RPMI8226 (cell line): ENCODE data around the gene TMEM132D.

Experiments used
- DNase-seq: peaks from one replicate; pipeline ENCODE4 v3.0.0-alpha.2; 2015

The TMEM132D gene

DNA sequence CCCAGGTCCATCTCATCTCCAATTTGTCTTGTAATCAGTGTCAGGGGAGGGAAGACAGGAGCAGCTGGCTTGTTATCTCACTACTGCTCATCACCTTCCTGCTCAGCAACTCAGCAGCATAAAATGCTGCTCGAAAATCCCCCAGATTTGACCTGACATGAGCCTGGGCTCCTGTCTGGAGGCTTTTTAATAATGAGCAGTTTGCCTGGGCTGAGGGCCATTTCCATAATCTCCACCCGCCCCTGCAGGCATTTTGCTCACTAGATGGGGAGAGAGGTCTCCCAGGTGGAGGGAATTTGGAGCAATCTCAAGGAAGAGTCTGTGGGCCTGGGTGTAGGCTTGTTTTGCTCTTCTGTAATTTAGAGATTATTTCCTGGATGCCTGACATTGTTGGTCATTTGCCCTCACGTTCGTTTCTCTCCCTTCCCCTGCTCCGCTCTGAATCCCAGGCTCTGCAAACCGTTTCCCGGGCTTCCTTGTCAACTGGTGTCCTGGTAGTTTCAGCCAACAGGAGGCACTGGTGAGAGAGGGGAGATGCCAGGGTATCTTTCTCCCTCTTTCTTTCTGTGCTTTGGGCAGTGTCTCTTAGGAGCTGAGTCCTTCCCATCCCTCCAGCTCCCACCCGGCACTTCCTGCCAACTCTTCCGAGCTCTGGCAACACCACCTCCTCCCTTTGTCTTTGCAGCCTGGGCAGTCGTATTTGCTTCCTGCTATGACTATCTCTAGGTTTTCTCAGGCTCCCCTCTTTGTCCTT, 751.3 kb downstream of the TMEM132D start:
- no peak for DNase-seq

DNA sequence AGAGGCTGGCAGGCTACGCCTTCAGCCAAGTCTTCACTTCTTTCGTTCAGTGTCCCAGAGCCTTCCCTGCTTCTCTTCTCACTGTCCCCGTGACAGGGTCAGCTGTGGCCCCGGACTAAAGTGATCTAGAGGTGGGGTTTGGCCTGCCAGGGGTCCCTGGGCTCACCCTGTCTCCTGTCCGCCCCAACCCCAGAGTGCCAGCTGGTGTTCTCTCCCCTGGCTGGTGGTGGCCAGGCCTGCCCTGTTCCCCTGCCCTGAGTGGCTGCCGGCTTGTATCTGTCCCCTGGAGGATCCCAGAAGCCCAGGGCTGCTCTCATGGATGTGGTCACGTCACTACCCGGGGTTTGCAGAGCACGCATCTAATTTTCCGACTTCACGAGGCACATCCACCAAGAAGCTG, 753.1 kb downstream of the TMEM132D start:
- no peak for DNase-seq

DNA sequence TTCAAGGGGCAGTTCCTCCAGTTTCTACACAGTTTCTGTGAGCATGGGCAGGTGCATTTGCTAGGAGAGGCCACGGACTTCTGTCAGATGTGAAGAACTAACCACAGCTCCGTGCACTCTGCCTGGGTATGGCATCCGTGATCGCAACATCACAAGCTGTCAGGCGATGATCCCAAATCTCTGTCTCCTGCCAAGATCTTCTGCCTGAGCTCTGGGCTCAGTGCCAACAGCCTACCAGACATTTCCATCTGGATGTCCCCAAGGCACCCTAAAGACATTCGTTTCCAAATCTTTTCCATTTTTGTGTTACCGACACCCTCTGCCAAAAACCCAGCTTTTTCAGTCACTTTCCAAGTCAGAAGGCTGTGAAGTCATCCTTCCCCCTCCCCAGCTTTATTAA, 758.4 kb downstream of the TMEM132D start:
- DNase-seq: no peak

DNA sequence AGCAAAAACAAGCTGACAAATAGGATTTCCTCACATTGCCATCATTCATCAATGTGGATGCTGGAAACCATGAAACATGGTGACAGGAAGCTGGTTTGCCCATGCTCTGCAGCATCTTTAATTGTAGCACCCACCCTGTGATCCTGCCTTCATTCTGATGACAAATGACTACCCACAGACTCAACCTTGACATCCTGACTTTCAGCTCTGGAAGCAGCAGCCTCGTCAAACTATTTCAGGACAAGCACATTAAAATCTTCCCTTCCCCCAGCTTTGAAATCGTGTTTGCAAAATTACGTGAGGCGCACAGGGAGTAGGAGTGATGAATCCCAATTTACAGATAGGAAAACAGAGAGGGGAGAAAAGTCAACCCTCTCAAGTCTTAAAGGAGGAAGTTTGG, 765.0 kb downstream of the TMEM132D start:
- DNase-seq: no peak

DNA sequence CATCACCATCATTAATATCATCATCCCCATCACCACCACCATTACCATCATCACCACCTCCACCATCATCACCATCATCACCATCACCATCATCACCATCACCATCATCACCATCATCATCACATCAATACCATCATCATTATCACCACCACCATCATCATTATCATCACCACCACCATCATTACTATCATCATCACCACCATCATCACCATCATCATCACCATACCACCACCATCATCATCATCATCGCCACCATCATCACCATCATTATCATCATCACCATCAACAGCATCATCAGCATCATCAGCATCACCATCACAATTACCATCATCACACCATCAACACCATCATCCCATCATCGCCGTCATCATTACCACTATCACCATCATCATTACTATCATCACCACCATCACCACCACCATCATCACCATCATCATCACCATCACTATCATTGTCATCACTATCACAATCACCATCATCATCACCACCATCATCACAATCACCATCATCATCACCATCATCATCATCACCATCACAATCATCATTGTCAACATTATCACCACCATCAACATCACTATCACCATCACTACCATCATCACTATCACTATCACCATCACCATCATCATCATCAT, 767.0 kb downstream of the TMEM132D start:
- DNase-seq: no peak

DNA sequence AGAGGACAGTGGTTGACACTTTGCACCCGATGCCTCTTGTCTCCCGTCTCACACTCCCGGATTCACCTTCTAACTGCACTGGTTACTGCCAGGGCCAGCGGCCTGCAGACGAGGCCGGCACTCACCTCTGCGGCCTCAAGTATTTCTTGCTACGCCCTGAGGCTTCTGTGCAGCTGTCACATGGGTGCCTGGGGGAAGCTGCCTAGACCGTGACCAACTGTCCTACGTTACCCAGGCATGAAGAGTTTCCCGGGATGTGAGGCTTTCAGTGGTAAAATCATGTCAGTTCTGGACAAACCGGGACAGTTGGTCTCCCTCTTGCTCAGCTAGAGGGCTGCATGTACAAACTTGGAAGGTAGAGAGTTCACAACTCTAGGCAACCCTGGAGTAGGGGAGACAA, 776.1 kb downstream of the TMEM132D start:
- no peak for DNase-seq

DNA sequence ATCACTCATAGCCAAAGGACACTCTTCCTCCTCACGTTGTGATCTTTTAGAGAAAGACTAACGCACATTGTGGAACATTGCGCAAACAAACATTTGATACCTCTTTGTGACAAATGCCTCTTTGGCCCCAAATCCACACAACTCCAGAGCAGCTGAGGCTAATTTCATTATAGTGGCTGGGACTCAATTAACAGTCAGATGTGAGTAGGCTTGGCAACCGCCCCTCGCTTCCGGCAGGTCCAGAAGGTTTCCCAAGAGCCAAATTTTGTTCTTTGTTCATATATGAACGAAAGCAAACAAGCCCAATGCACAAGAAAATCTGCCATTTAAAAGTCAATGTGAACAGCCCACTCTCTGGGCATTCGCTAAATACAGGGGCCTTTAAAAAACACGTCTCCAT, 776.6 kb downstream of the TMEM132D start:
- DNase-seq: no peak

DNA sequence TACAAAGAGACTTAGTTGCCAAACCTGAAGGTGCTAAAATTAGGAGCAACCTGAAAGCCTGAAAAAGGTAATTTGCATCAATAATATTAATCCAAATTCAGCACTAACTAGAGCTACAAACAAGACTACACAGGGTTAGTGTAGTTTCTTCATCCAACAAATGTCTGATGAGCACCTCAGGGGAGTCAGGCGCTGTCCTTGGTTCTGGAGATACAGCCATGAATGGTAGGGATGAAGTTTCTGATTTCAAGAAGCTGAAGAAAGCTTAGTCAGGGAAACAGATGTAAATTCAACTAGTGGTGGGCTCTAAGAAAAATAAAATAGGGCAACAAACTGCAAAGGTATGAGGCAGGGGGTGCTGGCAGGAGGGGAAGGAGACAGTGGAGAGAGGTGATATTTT, 784.3 kb downstream of the TMEM132D start:
- no peak for DNase-seq

DNA sequence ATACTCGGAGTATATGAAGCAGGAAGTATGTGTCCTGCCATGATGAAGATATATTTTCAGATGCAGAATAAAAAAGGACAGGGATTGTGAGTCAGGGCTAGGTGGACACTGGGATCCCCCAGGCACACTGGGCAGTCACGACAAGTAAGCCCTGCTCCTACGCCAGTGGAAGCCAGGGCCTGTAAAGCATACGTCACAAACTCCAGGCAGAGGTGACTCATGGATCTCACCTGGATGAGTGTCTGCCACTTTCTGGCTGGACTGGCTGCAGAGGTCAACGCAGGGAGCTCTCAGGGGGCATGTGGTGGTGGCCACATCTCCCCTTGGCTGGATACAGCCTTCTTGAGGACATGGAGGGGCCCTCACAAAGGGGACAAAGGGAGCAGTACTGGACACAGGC, 788.3 kb downstream of the TMEM132D start:
- no peak for DNase-seq

DNA sequence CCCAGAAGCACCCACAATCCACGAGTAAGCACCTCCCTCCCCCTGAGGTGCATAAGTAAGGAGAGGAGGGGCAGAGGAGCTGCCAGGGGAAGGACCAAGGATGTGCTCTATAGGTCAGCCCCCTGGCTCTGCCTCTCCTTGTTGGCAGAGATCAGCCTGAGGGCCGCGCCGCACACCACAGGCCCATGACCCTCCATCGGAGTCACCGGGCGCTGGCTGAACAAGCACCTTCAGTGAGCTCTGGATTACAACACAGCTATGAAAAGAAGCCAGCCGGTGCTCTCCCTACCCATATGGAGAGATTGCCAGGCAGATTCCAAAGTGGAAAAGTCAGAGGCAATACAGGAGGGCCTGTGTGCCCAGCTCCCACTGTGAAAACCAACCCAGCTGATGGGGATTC, 793.2 kb downstream of the TMEM132D start:
- no peak for DNase-seq

DNA sequence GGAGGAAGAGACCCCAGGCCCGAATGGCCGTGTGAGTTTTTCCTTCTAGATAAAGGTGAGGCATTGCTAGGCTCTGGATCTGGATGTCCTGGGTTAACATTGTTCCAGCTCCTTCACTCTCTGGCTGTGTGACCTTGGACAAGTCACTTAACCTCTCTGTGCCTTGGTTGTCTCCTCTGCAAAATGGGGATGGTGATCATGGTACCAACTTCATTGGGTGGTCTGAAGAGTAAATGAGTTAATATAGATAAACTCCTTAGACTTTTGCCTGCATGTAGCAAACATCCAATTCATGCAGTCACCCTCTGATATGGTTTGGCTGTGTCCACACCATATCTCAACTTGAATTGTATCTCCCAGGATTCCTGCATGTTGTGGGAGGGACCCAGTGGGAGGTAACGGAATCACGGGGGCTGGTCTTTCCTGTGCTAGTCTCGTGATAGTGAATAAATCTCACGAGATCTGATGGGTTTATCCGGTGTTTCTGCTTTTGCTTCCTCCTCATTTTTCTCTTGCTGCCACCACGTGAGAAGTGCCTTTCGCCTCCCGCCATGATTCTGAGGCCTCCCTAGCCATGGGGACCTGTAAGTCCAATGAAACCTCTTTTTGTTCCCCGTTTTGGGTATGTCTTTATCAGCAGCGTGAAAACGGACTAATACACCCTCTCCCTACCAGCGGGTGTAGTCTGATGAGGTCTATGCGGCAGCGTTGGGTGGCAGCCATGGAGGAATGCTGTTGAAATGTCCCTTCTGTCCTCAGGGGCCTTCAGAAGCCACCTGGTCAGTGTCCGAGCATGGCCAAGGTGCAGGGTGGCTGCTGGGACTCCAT, 794.4 kb downstream of the TMEM132D start:
- no peak for DNase-seq

DNA sequence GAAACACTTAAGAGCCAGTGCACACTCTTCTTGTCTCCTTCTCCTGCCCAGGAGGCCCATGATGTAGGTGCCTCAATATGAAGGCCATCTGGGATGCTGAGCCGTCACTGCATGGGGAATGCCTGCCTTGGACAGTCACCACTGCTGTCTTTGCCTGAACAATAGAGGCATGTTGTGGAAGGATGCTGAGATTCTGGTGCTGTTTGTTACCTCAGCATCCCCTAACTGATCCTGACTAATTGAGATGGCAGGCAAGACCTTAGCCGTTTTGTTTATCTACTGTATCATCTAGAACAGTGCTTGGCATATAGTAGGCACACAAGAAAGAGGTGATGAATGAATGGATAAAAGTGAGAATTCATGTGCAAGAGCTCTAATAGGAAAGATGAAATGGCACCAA, 797.1 kb downstream of the TMEM132D start:
- no peak for DNase-seq

DNA sequence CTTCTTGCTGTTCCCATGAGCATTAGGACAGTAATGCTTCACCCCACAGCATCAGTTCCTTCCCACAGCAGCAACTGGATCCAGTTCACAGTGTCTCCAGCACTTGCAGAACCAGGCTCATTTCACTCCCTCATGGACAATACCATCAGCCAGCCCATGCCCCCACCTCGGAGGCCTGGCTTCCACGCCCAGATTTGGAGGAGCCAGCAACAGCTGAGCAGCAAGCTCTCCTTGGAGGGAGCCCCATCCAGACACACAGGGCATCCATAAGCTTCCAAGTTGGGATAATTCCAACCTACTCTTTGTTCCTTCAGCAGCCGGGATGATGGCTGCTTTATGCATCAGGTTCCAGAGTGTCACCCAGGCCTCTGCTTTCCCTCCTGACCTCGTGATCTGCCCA, 800.6 kb downstream of the TMEM132D start:
- no peak for DNase-seq

DNA sequence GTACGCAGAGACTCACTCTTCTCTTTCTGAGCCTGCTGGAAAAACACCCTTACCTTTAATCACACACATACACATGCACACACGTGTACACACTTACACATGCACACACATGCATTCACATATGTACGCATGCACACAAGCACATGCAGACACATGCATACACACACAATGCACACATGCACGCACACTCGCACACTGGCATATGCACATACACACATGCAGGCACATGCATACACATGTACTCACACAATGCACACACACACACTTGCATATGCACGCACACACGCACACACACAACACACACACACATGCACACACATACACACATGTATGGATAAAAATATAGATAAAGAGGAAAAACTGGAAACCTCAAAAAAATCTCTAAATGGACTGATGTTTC, 801.6 kb downstream of the TMEM132D start:
- DNase-seq: no peak

DNA sequence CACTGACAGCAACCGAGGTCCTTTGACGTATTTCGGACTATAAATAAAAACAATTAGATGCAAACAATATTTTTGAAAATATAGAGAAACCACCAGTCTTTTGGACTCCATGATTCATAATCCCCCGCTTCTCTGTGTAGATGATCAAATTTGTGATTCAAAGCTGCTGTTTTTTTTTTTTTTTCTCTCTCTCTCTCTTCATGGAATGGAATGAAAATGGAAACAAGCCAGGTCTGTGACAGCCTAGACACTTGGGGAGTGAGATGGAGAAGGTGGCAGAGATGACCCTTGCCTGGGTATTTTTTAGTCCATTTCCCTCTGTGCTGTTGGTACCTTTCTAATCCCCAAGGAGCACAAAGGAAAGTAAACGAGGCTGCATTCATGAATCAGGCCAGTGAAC, 802.0 kb downstream of the TMEM132D start:
- DNase-seq: no peak

DNA sequence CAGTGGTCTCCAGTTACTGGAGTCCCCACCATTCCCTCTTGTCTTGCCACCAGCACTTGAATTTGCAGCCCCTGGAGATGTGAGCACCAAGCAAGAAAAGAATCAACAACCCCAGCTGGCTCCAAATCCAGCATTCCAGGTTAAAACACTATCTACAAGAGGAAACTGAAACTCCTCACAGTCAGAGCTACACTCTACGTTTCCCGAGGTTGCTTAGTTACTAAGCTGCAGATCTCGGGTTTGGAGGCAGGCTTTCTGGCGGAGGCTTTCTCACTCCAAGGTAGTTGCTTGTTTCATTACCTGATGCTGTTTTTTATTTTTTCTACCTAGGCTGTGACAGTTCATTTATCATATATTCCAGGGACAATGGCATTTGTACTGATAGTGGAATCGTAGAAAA, 802.4 kb downstream of the TMEM132D start:
- no peak for DNase-seq

DNA sequence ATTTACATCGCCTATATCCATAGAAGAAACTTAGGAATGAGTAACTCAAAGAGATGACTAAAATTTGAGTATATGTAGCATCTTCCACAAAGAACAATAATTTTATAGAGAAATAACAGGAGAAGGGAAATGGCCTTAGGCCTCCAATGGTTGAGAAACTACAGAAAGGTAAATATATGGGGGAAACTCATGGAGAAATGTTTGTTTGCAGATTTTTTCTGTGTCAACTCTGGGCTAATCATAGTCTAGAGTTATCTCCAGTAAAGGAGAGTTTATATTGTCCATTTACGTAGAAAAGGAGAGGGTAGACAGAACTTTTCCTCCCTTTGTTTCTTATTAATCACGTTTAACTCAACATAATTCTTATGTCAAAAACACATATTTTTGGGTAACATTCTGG, 806.4 kb downstream of the TMEM132D start:
- no peak for DNase-seq

DNA sequence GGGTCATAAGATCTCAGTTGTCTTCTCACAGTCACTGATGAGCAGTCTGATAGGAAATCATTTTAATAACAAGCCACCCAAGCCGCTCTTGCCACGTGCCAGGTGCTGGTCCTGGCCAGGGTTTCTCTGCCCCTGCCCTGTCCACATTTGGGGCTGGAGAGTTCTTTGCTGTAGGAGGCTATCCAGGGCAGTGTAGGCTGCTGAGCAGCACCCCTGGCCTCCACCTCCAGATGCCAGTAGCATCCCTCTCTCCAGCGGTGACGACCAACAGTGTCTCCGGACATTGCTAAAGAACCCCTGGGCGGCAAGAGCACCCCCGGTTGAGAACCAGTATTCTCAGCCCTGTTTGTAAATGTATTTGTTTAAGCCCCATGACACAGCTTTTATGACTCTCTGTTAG, 806.9 kb downstream of the TMEM132D start:
- no peak for DNase-seq

DNA sequence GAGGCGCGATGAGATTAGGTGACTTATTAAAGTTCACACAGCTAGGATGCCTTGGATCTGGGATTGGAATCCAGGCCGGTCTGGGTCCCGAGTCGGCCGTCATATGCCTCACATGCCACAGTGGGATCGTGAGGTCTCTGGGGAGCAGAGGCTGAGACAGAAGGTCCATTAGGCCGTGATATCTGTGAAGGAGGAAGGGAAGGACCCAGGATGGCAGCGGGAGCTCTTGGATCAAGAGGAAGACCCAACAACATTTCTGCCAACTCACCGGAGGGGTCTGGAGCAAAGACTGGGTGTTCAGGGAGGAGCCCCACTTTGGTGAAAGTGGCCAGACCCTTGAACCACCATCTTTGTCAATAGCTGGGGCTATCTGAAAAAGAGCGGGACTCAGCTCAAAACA, 807.6 kb downstream of the TMEM132D start:
- no peak for DNase-seq

DNA sequence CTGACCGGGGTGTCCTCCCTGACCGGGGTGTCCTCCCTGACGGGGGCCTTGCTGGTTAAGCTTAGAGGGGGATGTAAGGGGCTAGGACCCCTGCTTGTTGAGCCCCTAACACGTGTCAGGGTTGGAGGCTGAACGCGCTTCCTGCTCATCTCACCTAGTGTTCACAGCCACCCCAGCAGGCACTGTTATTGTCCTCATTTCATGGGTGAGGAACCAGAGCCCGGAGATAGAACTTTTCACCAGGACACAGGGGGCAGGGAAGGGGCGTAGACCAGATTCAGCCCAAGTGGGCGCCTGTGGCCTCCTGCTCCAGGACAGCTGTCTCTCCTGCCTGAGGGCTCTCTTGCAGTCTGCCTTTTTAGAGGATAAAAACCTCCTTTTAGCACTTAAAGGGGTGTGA, 814.2 kb downstream of the TMEM132D start:
- DNase-seq: no peak

DNA sequence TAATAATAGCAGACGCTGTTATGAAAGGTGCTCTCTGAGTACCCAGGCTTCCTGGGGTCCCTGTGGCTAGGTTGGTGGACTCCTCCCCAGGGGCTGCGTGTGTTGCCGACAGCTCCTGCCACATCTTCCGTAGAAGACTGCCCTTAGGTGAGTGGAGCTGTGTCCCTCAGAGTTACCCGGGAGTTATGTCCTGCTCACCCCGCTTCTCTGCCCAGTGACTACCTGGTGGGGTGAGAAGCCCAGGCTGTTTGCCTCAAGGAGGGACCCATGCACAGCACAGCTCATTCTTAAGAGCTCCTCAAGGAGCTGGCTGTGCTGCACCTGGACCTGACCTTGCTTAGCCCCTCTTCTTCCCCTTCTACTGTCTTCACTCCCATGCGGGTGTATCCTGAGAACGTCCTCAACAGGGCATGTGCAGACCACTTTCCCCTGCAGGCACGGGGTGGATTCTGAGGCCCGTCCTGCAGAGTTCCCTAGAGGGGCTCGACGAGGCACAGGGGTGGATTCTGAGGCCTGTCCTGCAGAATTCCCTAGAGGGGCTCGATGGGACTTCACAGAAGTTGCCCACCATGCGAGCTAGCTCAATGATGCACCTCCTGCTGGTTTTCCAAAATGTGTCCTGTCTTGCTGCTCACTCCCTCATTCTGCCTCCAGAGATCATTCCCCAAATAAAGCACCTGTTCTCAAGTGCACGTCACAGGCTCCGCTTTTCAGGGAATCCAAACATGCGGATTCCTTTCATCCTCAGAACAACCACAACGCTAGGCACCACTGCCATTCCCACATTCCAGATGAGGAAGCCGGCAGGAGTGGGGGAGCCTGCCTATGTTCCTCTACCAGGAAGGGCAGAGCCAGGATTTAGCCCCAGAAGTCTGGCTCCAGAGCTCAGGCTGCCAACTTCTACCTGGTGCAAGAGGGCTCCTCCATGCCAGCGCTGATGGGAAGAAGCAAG, 818.7 kb downstream of the TMEM132D start:
- no peak for DNase-seq

DNA sequence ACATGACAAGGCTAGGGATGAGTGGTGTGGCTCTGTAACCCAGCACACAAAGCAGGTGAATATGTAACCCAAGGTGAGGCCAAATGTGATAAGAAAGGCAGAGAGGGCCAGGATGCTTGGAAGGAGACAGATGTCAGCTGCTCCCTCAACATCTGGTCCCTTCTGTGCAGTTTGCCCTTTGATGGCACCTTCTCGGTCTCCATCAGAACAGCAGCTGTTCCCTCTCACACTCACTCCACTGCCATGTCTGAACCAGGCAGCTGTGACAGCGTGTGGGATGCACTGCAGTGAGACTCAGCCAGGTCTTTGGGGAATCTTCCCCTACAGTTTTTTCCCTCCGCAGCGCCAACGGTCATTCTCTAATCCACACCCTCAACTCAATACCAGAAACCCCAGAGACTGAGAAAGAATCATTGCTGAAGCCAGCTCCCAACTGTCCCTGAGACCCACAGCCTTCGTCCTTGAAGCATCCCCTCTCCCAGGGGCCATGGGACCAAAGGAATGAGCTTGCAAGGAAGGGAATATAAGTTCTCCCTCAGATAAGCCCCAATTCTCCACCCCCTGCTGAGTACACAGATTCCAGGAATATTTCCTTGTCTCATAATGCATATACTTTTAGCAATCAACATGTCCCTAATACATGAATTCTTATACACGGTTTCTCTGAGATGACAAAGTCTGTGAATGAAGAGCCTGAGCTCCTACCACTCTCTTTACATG, 820.5 kb downstream of the TMEM132D start:
- no peak for DNase-seq
